GM18861 (cell line): ENCODE results near the gene DAB2IP.

Experiments used
- ATAC-seq: cut with Tn5 transposase; IDR thresholded peaks from one replicate; pipeline ENCODE4 v1.9.1; 2021; ENCODE audit not compliant: unreplicated experiment

DAB2IP gene

GRCh38 chr9:121831869-121832268, 180.4 kb downstream of the DAB2IP start:
- no peak for ATAC-seq

DNA sequence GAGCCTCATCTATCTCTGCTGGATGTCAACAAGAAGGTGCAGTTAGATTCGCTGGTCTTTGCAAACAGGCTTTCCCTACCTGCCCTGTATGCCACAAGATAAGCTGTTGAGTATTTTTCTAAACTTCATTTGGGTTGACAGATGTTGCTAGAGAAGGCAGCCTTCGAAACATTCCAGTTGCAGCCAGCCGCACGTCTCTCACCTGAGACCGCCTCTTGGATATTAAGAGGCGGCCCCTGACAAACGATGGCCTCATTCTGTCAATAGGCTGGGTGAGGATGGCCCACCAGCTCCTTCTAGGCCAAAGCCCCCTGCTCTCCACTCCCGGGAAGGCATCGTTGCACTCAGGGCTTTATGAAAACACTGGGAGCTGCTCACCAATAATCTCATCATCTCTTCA, 181.6 kb downstream of the DAB2IP start:
- no peak for ATAC-seq
